IMR-90 (cell line): ENCODE data around the gene SUGCT. TPM values are rescaled to one million over a fixed set of nuclear protein-coding genes. Genes with fewer than 3 reads are reported as not detected.

ENCODE experiments used
- ATAC-seq: fragments of 200-7000 bp; cut with Tn5 transposase; 2 replicates; pipeline ENCODE4 v1.9.1; 2020; ENCODE audit warnings: low read depth, mild to moderate bottlenecking, moderate library complexity
- BruUV-seq: library from RNA; stranded (reverse); fragments of 400-500 nt; replicated peaks from 2 replicates; lab custom pipeline; 2021; lab: Mats Ljungman, UMichigan
- CTCF ChIA-PET: fragments of 300-600 bp; formaldehyde crosslinking; extraction: SDS; loops from one replicate; lab custom pipeline; 2021; ENCODE audit warnings: antibody characterized with exemption; lab: Yijun Ruan, JAX
- POLR2A ChIA-PET: fragments of 300-600 bp; sonication (Branson Sonifier 250); formaldehyde crosslinking; loops from one replicate; lab custom pipeline; 2022; ENCODE audit warnings: antibody characterized with exemption; ENCODE audit not compliant: unreplicated experiment; lab: Charles Lee
- DNase-seq: peaks from one replicate; pipeline ENCODE4 v3.0.0; 2013
- H2AFZ ChIP-seq: replicated peaks from 2 replicates; pipeline ENCODE3; 2013; ENCODE audit warnings: low read length, mild to moderate bottlenecking; ENCODE audit not compliant: poor library complexity
- H2AK5ac ChIP-seq: 2 replicates; pipeline ENCODE4 v1.6.1; 2013; ENCODE audit warnings: low read depth, low read length, inconsistent platforms
- H2AK9ac ChIP-seq: replicated peaks from 2 replicates; pipeline ENCODE3; 2013; ENCODE audit warnings: mild to moderate bottlenecking, low read depth, low read length, moderate library complexity; ENCODE audit not compliant: poor library complexity
- H2BK120ac ChIP-seq: 2 replicates; pipeline ENCODE4 v1.6.1; 2013; ENCODE audit warnings: low read depth, low read length, inconsistent platforms
- H2BK15ac ChIP-seq: 3 replicates; pipeline ENCODE4 v1.6.1; 2013; ENCODE audit warnings: low read depth, low read length, inconsistent platforms
- H2BK20ac ChIP-seq: 2 replicates; pipeline ENCODE4 v1.6.1; 2013; ENCODE audit warnings: low read depth, mild to moderate bottlenecking, inconsistent platforms, low read length, moderate library complexity
- H2BK5ac ChIP-seq: 2 replicates; pipeline ENCODE4 v1.6.1; 2013; ENCODE audit warnings: mild to moderate bottlenecking, low read depth, low read length, inconsistent platforms; ENCODE audit not compliant: poor library complexity, severe bottlenecking
- H3K14ac ChIP-seq: replicated peaks from 2 replicates; pipeline ENCODE4 v1.6.1; 2013; ENCODE audit warnings: low read depth, low read length, inconsistent platforms
- H3K18ac ChIP-seq: 2 replicates; pipeline ENCODE4 v1.6.1; 2013; ENCODE audit warnings: low read depth, low read length, control low read depth
- H3K23ac ChIP-seq: 2 replicates; pipeline ENCODE4 v1.6.1; 2013; ENCODE audit warnings: low read depth, low read length, inconsistent platforms
- H3K27ac ChIP-seq: 2 replicates; pipeline ENCODE4 v1.5.1; 2013; ENCODE audit warnings: mild to moderate bottlenecking, control low read depth, low read length; ENCODE audit not compliant: insufficient read depth
- H3K27me3 ChIP-seq: 2 replicates; pipeline ENCODE4 v1.6.1; 2013; ENCODE audit warnings: low read length; ENCODE audit not compliant: control insufficient read depth, insufficient read depth
- H3K36me3 ChIP-seq: 2 replicates; pipeline ENCODE4 v1.6.1; 2013; ENCODE audit warnings: low read length, mixed read lengths; ENCODE audit not compliant: control insufficient read depth, insufficient read depth
- H3K4ac ChIP-seq: 2 replicates; pipeline ENCODE4 v1.6.1; 2013; ENCODE audit warnings: low read depth, low read length, inconsistent platforms
- H3K4me1 ChIP-seq: 2 replicates; pipeline ENCODE4 v1.6.1; 2013; ENCODE audit warnings: low read length, mixed read lengths; ENCODE audit not compliant: control insufficient read depth, insufficient read depth
- H3K4me2 ChIP-seq: 2 replicates; pipeline ENCODE4 v1.6.1; 2013; ENCODE audit warnings: low read depth, mild to moderate bottlenecking, control low read depth, low read length, moderate library complexity
- H3K4me3 ChIP-seq: 2 replicates; pipeline ENCODE4 v1.5.1; 2013; ENCODE audit warnings: low read depth, mild to moderate bottlenecking, control low read depth, low read length, moderate library complexity; ENCODE audit not compliant: insufficient read depth
- H3K56ac ChIP-seq: 2 replicates; pipeline ENCODE4 v1.6.1; 2013; ENCODE audit warnings: low read length, inconsistent platforms; ENCODE audit not compliant: insufficient read depth; ENCODE audit errors: extremely low read depth
- H3K79me1 ChIP-seq, 2 experiments: 2 replicates each; pipeline ENCODE4 v1.6.1; 2013; ENCODE audit warnings: low read length in 2 of 2, inconsistent platforms in 1 of 2, low read depth in 1 of 2
- H3K9ac ChIP-seq: 2 replicates; pipeline ENCODE4 v1.6.1; 2013; ENCODE audit warnings: low read depth, low read length, control low read depth
- H3K9me1 ChIP-seq: 2 replicates; pipeline ENCODE4 v1.6.1; 2013; ENCODE audit warnings: low read length, inconsistent platforms; ENCODE audit not compliant: insufficient read depth
- H3K9me3 ChIP-seq: 2 replicates; pipeline ENCODE4 v1.6.1; 2013; ENCODE audit warnings: low read length; ENCODE audit not compliant: control insufficient read depth, insufficient read depth
- H4K20me1 ChIP-seq: 2 replicates; pipeline ENCODE4 v1.6.1; 2013; ENCODE audit warnings: low read length, inconsistent platforms; ENCODE audit not compliant: insufficient read depth
- H4K5ac ChIP-seq: 2 replicates; pipeline ENCODE4 v1.6.1; 2013; ENCODE audit warnings: mild to moderate bottlenecking, low read depth, low read length, control low read depth
- H4K8ac ChIP-seq, 2 experiments: 2 replicates each; pipeline ENCODE4 v1.6.1; 2013; ENCODE audit warnings: low read depth in 2 of 2, low read length in 2 of 2, control low read depth in 1 of 2, inconsistent platforms in 1 of 2
- H4K91ac ChIP-seq: 2 replicates; pipeline ENCODE4 v1.6.1; 2013; ENCODE audit warnings: low read depth, low read length, inconsistent platforms; ENCODE audit not compliant: insufficient read depth
- BHLHE40 ChIP-seq: fragments of 150-350 bp; IDR thresholded peaks from 2 replicates; pipeline ENCODE4 v1.6.1; 2016; ENCODE audit warnings: mild to moderate bottlenecking, low read depth, low read length
- CEBPB ChIP-seq: IDR thresholded peaks from 2 replicates; pipeline ENCODE4 v1.6.1; 2012; ENCODE audit warnings: low read depth, low read length, improper control_type of control experiment
- CHD1 ChIP-seq: IDR thresholded peaks from 2 replicates; pipeline ENCODE4 v1.6.1; 2012; ENCODE audit warnings: low read depth, low read length, improper control_type of control experiment
- FOS ChIP-seq: fragments of 150-350 bp; IDR thresholded peaks from 2 replicates; pipeline ENCODE4 v1.6.1; 2016; ENCODE audit warnings: low read depth, low read length
- MAFK ChIP-seq: IDR thresholded peaks from 2 replicates; pipeline ENCODE4 v1.6.1; 2012; ENCODE audit warnings: low read depth, low read length, improper control_type of control experiment
- MAZ ChIP-seq: IDR thresholded peaks from 2 replicates; pipeline ENCODE4 v1.6.1; 2012; ENCODE audit warnings: low read depth, mild to moderate bottlenecking, low read length, improper control_type of control experiment, moderate library complexity, borderline replicate concordance
- MXI1 ChIP-seq: IDR thresholded peaks from 2 replicates; pipeline ENCODE4 v1.6.1; 2012; ENCODE audit warnings: low read depth, mild to moderate bottlenecking, low read length, moderate library complexity, borderline replicate concordance
- NFE2L2 ChIP-seq: fragments of 150-350 bp; IDR thresholded peaks from 2 replicates; pipeline ENCODE4 v1.6.1; 2016; ENCODE audit warnings: low read depth, mild to moderate bottlenecking, low read length
- POLR2A ChIP-seq: IDR thresholded peaks from 2 replicates; pipeline ENCODE4 v1.6.1; 2012; ENCODE audit warnings: mild to moderate bottlenecking, low read depth, low read length
- RAD21 ChIP-seq: IDR thresholded peaks from 2 replicates; pipeline ENCODE4 v1.6.1; 2012; ENCODE audit warnings: low read length, improper control_type of control experiment
- RCOR1 ChIP-seq: IDR thresholded peaks from 2 replicates; pipeline ENCODE4 v1.6.1; 2012; ENCODE audit warnings: mild to moderate bottlenecking, low read length, improper control_type of control experiment; ENCODE audit not compliant: insufficient replicate concordance
- RFX5 ChIP-seq: IDR thresholded peaks from 2 replicates; pipeline ENCODE4 v1.8.0; 2012; ENCODE audit warnings: low read depth, mild to moderate bottlenecking, low read length, moderate library complexity
- SMC3 ChIP-seq: fragments of 150-350 bp; IDR thresholded peaks from 2 replicates; pipeline ENCODE4 v1.6.1; 2016; ENCODE audit warnings: low read depth, mild to moderate bottlenecking, antibody characterized with exemption, low read length, moderate library complexity
- USF2 ChIP-seq: fragments of 150-350 bp; IDR thresholded peaks from 2 replicates; pipeline ENCODE4 v1.6.1; 2017; ENCODE audit warnings: mild to moderate bottlenecking, antibody characterized with exemption, low read length, low read depth
- WGBS, 2 experiments: methylation state at CpG; one replicate each; pipeline versions ENCODE4 v1.1.5 to v1.1.7; 2013; ENCODE audit warnings: missing lambda C conversion rate in 2 of 2; ENCODE audit not compliant: insufficient read length in 1 of 2; ENCODE audit errors: extremely low coverage in 2 of 2; 5-methylcytosine and 5-hydroxymethylcytosine counted together
- dilution Hi-C: fragments of 300-500 bp; cut with HindIII; formaldehyde crosslinking; loops from one replicate; pipeline ENCODE4 v1.14.3; 2018; ENCODE audit warnings: low sequenced_read_pairs; ENCODE audit not compliant: unreplicated experiment
- in situ Hi-C: fragments of 300-500 bp; cut with MboI; formaldehyde crosslinking; loops from 3 replicates; pipeline ENCODE4 v1.14.3; 2019; ENCODE audit warnings: low sequenced_read_pairs, inconsistent platforms, mixed read lengths
- intact Hi-C: fragments of 100-400 bp; cut with micrococcal nuclease; formaldehyde crosslinking; loops from 2 replicates; pipeline ENCODE4 v1.10.0; 2022
- polyA plus RNA-seq, 3 experiments: library from polyadenylated mRNA; depleted of rRNA; stranded (reverse); fragments of >200 nt; gene quantifications; 2 replicates each; pipeline ENCODE4 v1.2.3, GENCODE V29; 2012; ENCODE audit warnings: low replicate concordance in 1 of 3
- total RNA-seq: library from RNA; depleted of rRNA; stranded (reverse); fragments of >200 nt; gene quantifications from 2 replicates; pipeline ENCODE4 v1.2.3, GENCODE V29; 2012
- TF ChIP-seq, protein P1 (sequence below): conservative IDR thresholded peaks from 2 replicates; pipeline ENCODE4 v1.5.1; 2012; ENCODE audit warnings: mild to moderate bottlenecking, low read depth, low read length, improper control_type of control experiment
- TF ChIP-seq, protein P2 (sequence below): fragments of 150-350 bp; IDR thresholded peaks from 2 replicates; pipeline ENCODE4 v1.6.1; 2016; ENCODE audit warnings: low read depth, mild to moderate bottlenecking, low read length, moderate library complexity, borderline replicate concordance

The SUGCT gene
- total and polyA plus RNA-seq, 2 of the 4 experiments (the other 2 are of a cell fraction), result 5.9 to 8.3 TPM

DNA sequence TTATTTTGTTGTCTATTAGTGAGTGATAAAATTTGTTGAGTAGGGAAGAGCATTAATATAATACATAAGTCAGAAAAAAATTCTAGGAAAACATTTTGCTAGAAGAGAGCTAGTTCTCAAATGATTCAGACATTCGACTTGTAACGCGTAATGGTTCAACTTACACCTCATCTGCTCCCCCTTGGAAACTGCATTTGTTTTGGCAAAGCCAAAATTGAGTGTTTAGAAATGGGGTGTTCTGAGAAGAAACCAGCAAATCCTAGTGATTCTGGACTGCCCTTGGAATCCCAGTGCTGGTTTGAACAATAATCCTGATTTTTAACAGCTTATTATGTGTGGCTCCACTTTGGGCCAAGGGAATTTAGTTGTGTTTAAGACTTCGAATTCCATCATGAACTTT lies 475.7 kb downstream of the SUGCT start:
- no peak overlapping the region for H3K14ac ChIP-seq
- no peak overlapping the region for H4K5ac ChIP-seq
- DNase-seq (no peak), ATAC-seq (no peak)
- no peak overlapping the region for H3K27ac ChIP-seq
- CTCF ChIA-PET, result interaction anchor here (1.0 kb wide), 1 partner anchor 10 kb away, joined by 3 read pairs; no protein-coding TSS in a partner anchor
- H3K23ac ChIP-seq, result no peak overlapping the region
- H3K79me1 ChIP-seq, result no peaks in the 10 kb centered on the region
- POLR2A ChIA-PET, result no interaction called here
- H3K4me3 ChIP-seq, result no peak overlapping the region
- no peaks in the 10 kb centered on the region for H4K20me1 ChIP-seq
- no peak overlapping the region for H2AK9ac ChIP-seq
- H3K4me2 ChIP-seq, result no peak overlapping the region
- no peak for TF ChIP-seq BHLHE40
- TF ChIP-seq SMC3, result no peak
- TF ChIP-seq RFX5, result no peak
- TF ChIP-seq FOS, result no peak
- TF ChIP-seq MAZ, result no peak
- TF ChIP-seq CHD1, result no peak
- no peak for TF ChIP-seq MXI1
- no peak for TF ChIP-seq MAFK
- no peak for TF ChIP-seq NFE2L2
- no peak for TF ChIP-seq USF2
- TF ChIP-seq, protein P1, sequence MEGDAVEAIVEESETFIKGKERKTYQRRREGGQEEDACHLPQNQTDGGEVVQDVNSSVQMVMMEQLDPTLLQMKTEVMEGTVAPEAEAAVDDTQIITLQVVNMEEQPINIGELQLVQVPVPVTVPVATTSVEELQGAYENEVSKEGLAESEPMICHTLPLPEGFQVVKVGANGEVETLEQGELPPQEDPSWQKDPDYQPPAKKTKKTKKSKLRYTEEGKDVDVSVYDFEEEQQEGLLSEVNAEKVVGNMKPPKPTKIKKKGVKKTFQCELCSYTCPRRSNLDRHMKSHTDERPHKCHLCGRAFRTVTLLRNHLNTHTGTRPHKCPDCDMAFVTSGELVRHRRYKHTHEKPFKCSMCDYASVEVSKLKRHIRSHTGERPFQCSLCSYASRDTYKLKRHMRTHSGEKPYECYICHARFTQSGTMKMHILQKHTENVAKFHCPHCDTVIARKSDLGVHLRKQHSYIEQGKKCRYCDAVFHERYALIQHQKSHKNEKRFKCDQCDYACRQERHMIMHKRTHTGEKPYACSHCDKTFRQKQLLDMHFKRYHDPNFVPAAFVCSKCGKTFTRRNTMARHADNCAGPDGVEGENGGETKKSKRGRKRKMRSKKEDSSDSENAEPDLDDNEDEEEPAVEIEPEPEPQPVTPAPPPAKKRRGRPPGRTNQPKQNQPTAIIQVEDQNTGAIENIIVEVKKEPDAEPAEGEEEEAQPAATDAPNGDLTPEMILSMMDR, result no peak
- no peak for TF ChIP-seq CEBPB
- TF ChIP-seq RAD21, result no peak
- no peak for TF ChIP-seq RCOR1
- TF ChIP-seq, protein P2, sequence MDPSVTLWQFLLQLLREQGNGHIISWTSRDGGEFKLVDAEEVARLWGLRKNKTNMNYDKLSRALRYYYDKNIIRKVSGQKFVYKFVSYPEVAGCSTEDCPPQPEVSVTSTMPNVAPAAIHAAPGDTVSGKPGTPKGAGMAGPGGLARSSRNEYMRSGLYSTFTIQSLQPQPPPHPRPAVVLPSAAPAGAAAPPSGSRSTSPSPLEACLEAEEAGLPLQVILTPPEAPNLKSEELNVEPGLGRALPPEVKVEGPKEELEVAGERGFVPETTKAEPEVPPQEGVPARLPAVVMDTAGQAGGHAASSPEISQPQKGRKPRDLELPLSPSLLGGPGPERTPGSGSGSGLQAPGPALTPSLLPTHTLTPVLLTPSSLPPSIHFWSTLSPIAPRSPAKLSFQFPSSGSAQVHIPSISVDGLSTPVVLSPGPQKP, result no peak
- TF ChIP-seq POLR2A, result no peak
- no peak overlapping the region for H2BK15ac ChIP-seq
- no peak overlapping the region for H4K8ac ChIP-seq
- H3K56ac ChIP-seq, result no peak overlapping the region
- H2BK20ac ChIP-seq, result no peak overlapping the region
- H2AK5ac ChIP-seq, result no peak overlapping the region
- in situ Hi-C loops, result no loop called here
- H2BK5ac ChIP-seq, result no peak overlapping the region
- intact Hi-C loops, result no loop called here
- H2BK120ac ChIP-seq, result no peak overlapping the region
- H3K18ac ChIP-seq, result no peak overlapping the region
- no peak overlapping the region for H2AFZ ChIP-seq
- H3K4ac ChIP-seq, result no peak overlapping the region
- dilution Hi-C loops, result no loop called here
- 0% methylated on average over 1 of the region's 4 CpGs; no CpG with 5 or more reads in 1 of the 2 experiments for WGBS, 2 experiments
- BruUV-seq, result no TSS peak
- H3K9me3 ChIP-seq, result no peaks in the 10 kb centered on the region
- no peak overlapping the region for H4K91ac ChIP-seq
- H3K27me3 ChIP-seq, result no peaks in the 10 kb centered on the region
- H3K9me1 ChIP-seq, result no peaks in the 10 kb centered on the region; the same call in 1 of the 2 replicates
- no peaks in the 10 kb centered on the region for H3K4me1 ChIP-seq
- H3K36me3 ChIP-seq, result no peaks in the 10 kb centered on the region
- no peak overlapping the region for H3K9ac ChIP-seq
